K562 (cell line): ENCODE measurements around the gene POLR3H. TPM values are rescaled to one million over a fixed set of nuclear protein-coding genes. Genes with fewer than 3 reads are reported as not detected.
A peak's percentile ranks its signal among the peaks of the same experiment; 100 is the strongest.

ENCODE experiments used
- ATAC-seq: fragments of 200-7000 bp; cut with Tn5 transposase; 3 replicates; pipeline ENCODE4 v1.9.1; 2020; ENCODE audit warnings: moderate library complexity
- BruUV-seq: library from RNA; stranded (reverse); fragments of 400-500 nt; replicated peaks from 2 replicates; lab custom pipeline; 2021; lab: Mats Ljungman, UMichigan
- CTCF ChIA-PET: fragments of 300-600 bp; formaldehyde crosslinking; extraction: SDS; loops from one replicate; lab custom pipeline; 2021; ENCODE audit warnings: low intra/inter-chr PET ratio; lab: Yijun Ruan, JAX
- POLR2A ChIA-PET: fragments of 300-600, 350-650 bp; sonication (Branson Sonifier 250); formaldehyde crosslinking; extraction: SDS; loops from one replicate; lab custom pipeline; 2021; ENCODE audit warnings: antibody characterized with exemption, inconsistent platforms; lab: Yijun Ruan, JAX
- DNase-seq, 4 experiments: peaks; one replicate each; pipeline versions ENCODE4 v3.0.0 to v3.0.0-alpha.2; 2011 to 2018; ENCODE audit warnings: low spot score in 3 of 4, mixed read lengths in 3 of 4; ENCODE audit errors: extremely low read depth in 1 of 4
- FAIRE-seq: peaks from 2 replicates; lab custom pipeline; 2011; peaks lifted over from hg19 to GRCh38; lab: Jason Lieb, UNC
- H2AFZ ChIP-seq: 2 replicates; pipeline ENCODE4 v1.6.0; 2011; ENCODE audit warnings: low read depth, low read length, control low read depth, inconsistent platforms
- H3K27ac ChIP-seq: fragments of 200-600 bp; 3 replicates; pipeline ENCODE4 v1.8.0; 2011; ENCODE audit warnings: low read depth, mild to moderate bottlenecking, control low read depth, inconsistent platforms, low read length, moderate library complexity, mixed read lengths; ENCODE audit errors: extremely low read depth
- H3K27me3 ChIP-seq, 2 experiments: fragments of 300-600 bp in 1 of 2; 2 replicates in 1 of 2; 3 replicates in 1 of 2; pipeline versions ENCODE4 v1.6.0 to v1.8.0; 2011; ENCODE audit warnings: inconsistent platforms in 2 of 2, low read length in 2 of 2, mild to moderate bottlenecking in 1 of 2, mixed read lengths in 1 of 2, moderate library complexity in 1 of 2; ENCODE audit not compliant: control insufficient read depth in 2 of 2, insufficient read depth in 2 of 2
- H3K36me3 ChIP-seq: fragments of 300-600 bp; 3 replicates; pipeline ENCODE4 v1.8.0; 2011; ENCODE audit warnings: mild to moderate bottlenecking, low read length, inconsistent platforms; ENCODE audit not compliant: control insufficient read depth, insufficient read depth
- H3K4me1 ChIP-seq, 2 experiments: fragments of 200-600 bp in 1 of 2; replicated peaks in 1 of 2; 2 replicates in 1 of 2; 3 replicates in 1 of 2; pipeline versions ENCODE4 v1.5.1 to v1.8.0; 2011; ENCODE audit warnings: inconsistent platforms in 2 of 2, low read length in 2 of 2, mild to moderate bottlenecking in 1 of 2, mixed read lengths in 1 of 2, moderate library complexity in 1 of 2; ENCODE audit not compliant: control insufficient read depth in 2 of 2, insufficient read depth in 2 of 2
- H3K4me2 ChIP-seq: 2 replicates; pipeline ENCODE4 v1.6.1; 2011; ENCODE audit warnings: low read length, control low read depth, inconsistent platforms, mixed read lengths; ENCODE audit not compliant: insufficient read depth
- H3K4me3 ChIP-seq: fragments of 200-600 bp; sonication (generic), shearing (Covaris generic); 2 replicates; pipeline ENCODE4 v1.5.1; 2016; ENCODE audit warnings: control low read depth, inconsistent platforms
- H3K79me2 ChIP-seq: fragments of 200-600 bp; 3 replicates; pipeline ENCODE4 v1.8.0; 2011; ENCODE audit warnings: low read length, inconsistent platforms; ENCODE audit not compliant: control insufficient read depth, insufficient read depth
- H3K9ac ChIP-seq, 2 experiments: 2 replicates each; pipeline versions ENCODE4 v1.6.0 to v1.6.1; 2011; ENCODE audit warnings: low read depth in 2 of 2, low read length in 2 of 2, control low read depth in 1 of 2, inconsistent platforms in 1 of 2, mild to moderate bottlenecking in 1 of 2, mixed read lengths in 1 of 2; ENCODE audit not compliant: insufficient read depth in 1 of 2
- H3K9me1 ChIP-seq: one replicate; pipeline ENCODE4 v1.6.0; 2011; ENCODE audit warnings: inconsistent platforms, mild to moderate bottlenecking, low read length, moderate library complexity; ENCODE audit not compliant: control insufficient read depth, insufficient read depth
- H3K9me3 ChIP-seq: replicated peaks from 2 replicates; pipeline ENCODE4 v1.5.1; 2011; ENCODE audit warnings: low read depth, low read length, inconsistent platforms; ENCODE audit not compliant: control insufficient read depth, insufficient read depth
- H4K20me1 ChIP-seq: replicated peaks from 2 replicates; pipeline ENCODE4 v1.6.1; 2011; ENCODE audit warnings: low read length, inconsistent platforms, mixed read lengths; ENCODE audit not compliant: control insufficient read depth, insufficient read depth
- CEBPB ChIP-seq: fragments of 450-650 bp; IDR thresholded peaks from 2 replicates; pipeline ENCODE4 v1.6.1; 2016; ENCODE audit warnings: missing genetic modification characterization, missing compliant biosample characterization
- E2F3 ChIP-seq: fragments of 250-450 bp; sonication (Bioruptor Pico); IDR thresholded peaks from 2 replicates; pipeline ENCODE4 v1.4.0; 2020; ENCODE audit warnings: mild to moderate bottlenecking
- FUS ChIP-seq: fragments of 200-400 bp; formaldehyde crosslinking; optimal IDR thresholded peaks from 2 replicates; pipeline ENCODE3; 2017; ENCODE audit warnings: low read depth, low read length
- MAFG ChIP-seq: fragments of 450-650 bp; conservative IDR thresholded peaks from 2 replicates; pipeline ENCODE4 v1.6.1; 2016; ENCODE audit warnings: missing genetic modification characterization, missing compliant biosample characterization
- MYC ChIP-seq, 2 experiments: fragments of 250-450 bp in 1 of 2; sonication (Bioruptor Pico) in 1 of 2; IDR thresholded peaks; 2 replicates each; pipeline versions ENCODE4 v1.5.1 to v1.6.1; 2012 to 2021; ENCODE audit warnings: low read depth in 2 of 2, borderline replicate concordance in 1 of 2, improper control_type of control experiment in 1 of 2, low read length in 1 of 2, mild to moderate bottlenecking in 1 of 2, moderate library complexity in 1 of 2
- NFE2 ChIP-seq: IDR thresholded peaks from 2 replicates; pipeline ENCODE4 v1.6.1; 2014; ENCODE audit warnings: antibody characterized with exemption, low read depth
- PHB2 ChIP-seq: fragments of 450-650 bp; IDR thresholded peaks from 2 replicates; pipeline ENCODE4 v1.6.1; 2017; ENCODE audit warnings: low read depth
- PYGO2 ChIP-seq: fragments of 450-650 bp; IDR thresholded peaks from 2 replicates; pipeline ENCODE4 v1.6.1; 2016; ENCODE audit warnings: mild to moderate bottlenecking, missing genetic modification characterization, moderate library complexity, missing compliant biosample characterization
- RUNX1 ChIP-seq: sonication (generic); IDR thresholded peaks from 2 replicates; pipeline ENCODE4 v1.6.1; 2016; ENCODE audit warnings: antibody characterized with exemption, low read depth
- YY1 ChIP-seq, 3 experiments: IDR thresholded peaks; 2 replicates each; pipeline ENCODE4 v1.6.1; 2011; ENCODE audit warnings: low read length in 2 of 3, mild to moderate bottlenecking in 2 of 3, moderate library complexity in 2 of 3, borderline replicate concordance in 1 of 3, control low read depth in 1 of 3, low read depth in 1 of 3; ENCODE audit not compliant: insufficient read depth in 3 of 3, insufficient replicate concordance in 2 of 3, control insufficient read depth in 1 of 3, insufficient read length in 1 of 3; ENCODE audit errors: extremely low read depth in 1 of 3
- ZC3H11A ChIP-seq: IDR thresholded peaks from 2 replicates; pipeline ENCODE4 v1.6.1; 2012; ENCODE audit warnings: low read depth, low read length, improper control_type of control experiment
- ZNF316 ChIP-seq: fragments of 450-650 bp; IDR thresholded peaks from 2 replicates; pipeline ENCODE4 v1.6.1; 2016
- WGBS: fragments of 100-300 bp; shearing (Covaris generic); methylation state at CpG from one replicate; pipeline ENCODE4 v1.1.6; 2016; ENCODE audit warnings: low coverage, mixed read lengths; ENCODE audit not compliant: insufficient coverage; ENCODE audit errors: missing lambda C conversion rate; 5-methylcytosine and 5-hydroxymethylcytosine counted together
- in situ Hi-C: fragments of 300-500 bp; cut with MboI; formaldehyde crosslinking; loops from 4 replicates; pipeline ENCODE4 v1.15.0; 2018; ENCODE audit warnings: inconsistent platforms, mixed read lengths
- intact Hi-C: fragments of 100-400 bp; cut with micrococcal nuclease; formaldehyde crosslinking; loops from 2 replicates; pipeline ENCODE4 v1.14.2; 2022
- polyA plus RNA-seq, 8 experiments: library from polyadenylated mRNA; depleted of rRNA in 4 of 8; stranded (reverse) in 5 of 8; unstranded in 3 of 8; fragments of >200 nt; fragmentation: Nextera tagmentation in 2 of 8; fragmentation: Illumina TruSeq in 1 of 8; extraction: Ambion mirVana in 2 of 8; extraction: Trizol in 1 of 8; gene quantifications; 2 replicates each; pipeline versions ENCODE4 v1.2.1 to v1.2.3, GENCODE V29; 2011 to 2014; ENCODE audit warnings: inconsistent platforms in 1 of 8, missing spikeins in 1 of 8
- total RNA-seq, 7 experiments: library from RNA; depleted of rRNA in 6 of 7; stranded (reverse); fragments of >200 nt in 6 of 7; fragmentation: Illumina TruSeq in 2 of 7; extraction: Trizol in 2 of 7; gene quantifications; 2 replicates each; pipeline versions ENCODE4 v1.2.1 to v1.2.3, GENCODE V29; 2011 to 2021; ENCODE audit warnings: low replicate concordance in 1 of 7
- TF ChIP-seq, protein P1 (sequence below): sonication (generic); IDR thresholded peaks from 2 replicates; pipeline ENCODE4 v1.6.1; 2016
- TF ChIP-seq, protein P2 (sequence below): fragments of 450-650 bp; IDR thresholded peaks from 2 replicates; pipeline ENCODE4 v1.6.1; 2016; ENCODE audit warnings: antibody characterized with exemption
- TF ChIP-seq, protein P3 (sequence below): IDR thresholded peaks from 3 replicates; pipeline ENCODE4 v1.6.1; 2011; ENCODE audit warnings: borderline replicate concordance, mild to moderate bottlenecking; ENCODE audit not compliant: insufficient read length, insufficient read depth
- TF ChIP-seq, protein P4 (sequence below), 2 experiments: fragments of 450-650 bp; IDR thresholded peaks; 2 replicates each; pipeline ENCODE4 v1.6.1; 2016

Gene POLR3H
- total and polyA plus RNA-seq, 9 of the 15 experiments (the other 6 are each of a cell fraction or from before 2014, with no cell fraction given) = 5.3 to 48.4 (median 22.2) TPM

DNA sequence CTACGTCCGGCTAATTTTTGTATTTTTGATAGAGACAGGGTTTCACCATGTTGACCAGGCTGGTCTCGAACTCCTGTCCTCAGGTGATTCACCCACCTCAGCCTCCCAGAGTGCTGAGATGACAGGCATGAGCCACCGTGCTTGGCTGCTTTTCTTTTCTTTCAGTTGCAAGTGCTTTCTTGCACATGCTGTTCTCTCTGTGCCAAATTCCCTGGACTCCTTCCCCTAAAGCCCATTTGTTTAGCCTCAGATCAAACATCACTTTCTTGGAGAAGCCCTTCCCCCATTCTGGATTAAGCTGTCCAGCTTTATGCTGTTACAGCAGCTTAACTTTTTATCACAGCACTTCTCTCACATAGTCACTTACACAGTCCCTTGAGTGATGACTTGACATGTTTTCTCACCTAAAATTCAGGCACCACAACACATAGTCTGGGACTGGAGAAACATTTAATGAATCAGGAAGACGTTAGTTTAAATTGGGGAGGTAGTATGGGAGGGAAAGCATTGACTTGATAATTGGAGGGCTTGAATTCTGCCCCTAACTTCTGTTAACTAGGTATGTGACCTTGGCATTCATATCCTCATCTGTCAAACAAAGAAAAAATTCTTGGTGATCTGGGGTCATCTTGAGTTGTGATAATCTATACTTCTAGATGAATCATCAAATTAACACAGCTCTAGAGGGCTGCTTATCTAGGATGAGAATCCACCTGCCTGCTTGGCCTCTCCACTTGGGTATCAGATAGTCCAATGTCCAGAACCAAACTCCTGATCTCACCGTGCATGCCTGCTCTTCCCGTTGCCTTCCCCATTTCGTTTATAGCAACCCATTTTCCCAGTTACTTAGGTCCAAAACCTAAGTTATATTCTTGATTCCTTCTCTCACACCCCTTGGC, 57.0 kb downstream of the POLR3H start:
- ChIA-PET CTCF (no interaction called here), POLR2A (interaction anchor here (0.7 to 2.1 kb wide), 3 partner anchors 13 to 423 kb away, joined by 3 to 8 read pairs (median 4); partner anchors contain the start of genes ACO2 and PHF5A)
- WGBS = 41% methylated on average over 8 of the region's 8 CpGs
- BruUV-seq = no TSS peak
- Histone ChIP-seq H2AFZ (no peak overlapping the region), H4K20me1 (peaks cover 33% of the 10 kb centered on the region), H3K4me2 (no peak overlapping the region), H3K4me1 (peaks cover 12 to 16% of the 10 kb centered on the region in 2 experiments), H3K79me2 (peaks cover 92% of the 10 kb centered on the region), H3K27ac (peak overlapping the region; percentile 33; the same call in 1 of the 3 replicates), H3K4me3 (no peak overlapping the region), H3K36me3 (peaks cover 38% of the 10 kb centered on the region), H3K9me3 (no peaks in the 10 kb centered on the region), H3K9me1 (peaks cover under 1% of the 10 kb centered on the region), H3K9ac (no peak overlapping the region; a peak in 2 of 4 replicates), H3K27me3 (no peaks in the 10 kb centered on the region)
- ATAC-seq = peak; percentile 61
- FAIRE-seq = peak; percentile 29
- no peak for DNase-seq
- intact Hi-C loops (no loop called here), in situ Hi-C loops (no loop called here)
- no peak for TF ChIP-seq YY1 (IDR thresholded peaks at IDR 0.05; ENCODE audit: borderline replicate concordance in 1 of 3, control insufficient read depth in 1 of 3, extremely low read depth in 1 of 3, insufficient read depth in 3 of 3, insufficient read length in 1 of 3, insufficient replicate concordance in 2 of 3, low read depth in 1 of 3, low read length in 2 of 3)
- no peak for TF ChIP-seq CEBPB (tag)
- TF ChIP-seq, protein P1, sequence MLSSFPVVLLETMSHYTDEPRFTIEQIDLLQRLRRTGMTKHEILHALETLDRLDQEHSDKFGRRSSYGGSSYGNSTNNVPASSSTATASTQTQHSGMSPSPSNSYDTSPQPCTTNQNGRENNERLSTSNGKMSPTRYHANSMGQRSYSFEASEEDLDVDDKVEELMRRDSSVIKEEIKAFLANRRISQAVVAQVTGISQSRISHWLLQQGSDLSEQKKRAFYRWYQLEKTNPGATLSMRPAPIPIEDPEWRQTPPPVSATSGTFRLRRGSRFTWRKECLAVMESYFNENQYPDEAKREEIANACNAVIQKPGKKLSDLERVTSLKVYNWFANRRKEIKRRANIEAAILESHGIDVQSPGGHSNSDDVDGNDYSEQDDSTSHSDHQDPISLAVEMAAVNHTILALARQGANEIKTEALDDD = peak; percentile 53; the same call in 1 of the 2 replicates
- no peak for TF ChIP-seq RUNX1
- TF ChIP-seq PHB2 = no peak
- TF ChIP-seq PYGO2 = no peak
- TF ChIP-seq, protein P2, sequence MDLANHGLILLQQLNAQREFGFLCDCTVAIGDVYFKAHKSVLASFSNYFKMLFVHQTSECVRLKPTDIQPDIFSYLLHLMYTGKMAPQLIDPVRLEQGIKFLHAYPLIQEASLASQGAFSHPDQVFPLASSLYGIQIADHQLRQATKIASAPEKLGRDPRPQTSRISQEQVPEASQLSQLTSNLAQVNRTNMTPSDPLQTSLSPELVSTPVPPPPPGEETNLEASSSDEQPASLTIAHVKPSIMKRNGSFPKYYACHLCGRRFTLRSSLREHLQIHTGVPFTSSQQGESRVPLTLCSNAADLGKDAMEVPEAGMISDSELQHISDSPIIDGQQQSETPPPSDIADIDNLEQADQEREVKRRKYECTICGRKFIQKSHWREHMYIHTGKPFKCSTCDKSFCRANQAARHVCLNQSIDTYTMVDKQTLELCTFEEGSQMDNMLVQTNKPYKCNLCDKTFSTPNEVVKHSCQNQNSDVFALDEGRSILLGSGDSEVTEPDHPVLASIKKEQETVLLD = no peak
- peak; percentile 87 for TF ChIP-seq ZNF316
- no peak for TF ChIP-seq E2F3 (CRISPR knock-in tag)
- TF ChIP-seq NFE2 = peak; percentile 42; the same call in 1 of the 2 replicates
- peak; percentile 82 for TF ChIP-seq MAFG (tag)
- TF ChIP-seq, protein P3, sequence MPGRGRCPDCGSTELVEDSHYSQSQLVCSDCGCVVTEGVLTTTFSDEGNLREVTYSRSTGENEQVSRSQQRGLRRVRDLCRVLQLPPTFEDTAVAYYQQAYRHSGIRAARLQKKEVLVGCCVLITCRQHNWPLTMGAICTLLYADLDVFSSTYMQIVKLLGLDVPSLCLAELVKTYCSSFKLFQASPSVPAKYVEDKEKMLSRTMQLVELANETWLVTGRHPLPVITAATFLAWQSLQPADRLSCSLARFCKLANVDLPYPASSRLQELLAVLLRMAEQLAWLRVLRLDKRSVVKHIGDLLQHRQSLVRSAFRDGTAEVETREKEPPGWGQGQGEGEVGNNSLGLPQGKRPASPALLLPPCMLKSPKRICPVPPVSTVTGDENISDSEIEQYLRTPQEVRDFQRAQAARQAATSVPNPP = no peak
- TF ChIP-seq FUS = no peak
- no peak for TF ChIP-seq MYC (IDR thresholded peaks at IDR 0.05; ENCODE audit: low read depth, low read length)
- TF ChIP-seq MYC (CRISPR knock-in tag; IDR thresholded peaks at IDR 0.05; ENCODE audit: borderline replicate concordance, low read depth) = no peak
- TF ChIP-seq, protein P4, sequence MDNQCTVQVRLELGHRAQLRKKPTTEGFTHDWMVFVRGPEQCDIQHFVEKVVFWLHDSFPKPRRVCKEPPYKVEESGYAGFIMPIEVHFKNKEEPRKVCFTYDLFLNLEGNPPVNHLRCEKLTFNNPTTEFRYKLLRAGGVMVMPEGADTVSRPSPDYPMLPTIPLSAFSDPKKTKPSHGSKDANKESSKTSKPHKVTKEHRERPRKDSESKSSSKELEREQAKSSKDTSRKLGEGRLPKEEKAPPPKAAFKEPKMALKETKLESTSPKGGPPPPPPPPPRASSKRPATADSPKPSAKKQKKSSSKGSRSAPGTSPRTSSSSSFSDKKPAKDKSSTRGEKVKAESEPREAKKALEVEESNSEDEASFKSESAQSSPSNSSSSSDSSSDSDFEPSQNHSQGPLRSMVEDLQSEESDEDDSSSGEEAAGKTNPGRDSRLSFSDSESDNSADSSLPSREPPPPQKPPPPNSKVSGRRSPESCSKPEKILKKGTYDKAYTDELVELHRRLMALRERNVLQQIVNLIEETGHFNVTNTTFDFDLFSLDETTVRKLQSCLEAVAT (IDR thresholded peaks at IDR 0.05) = no peak
- no peak for TF ChIP-seq ZC3H11A
